Upper lobe of right lung (tissue), 1 donor: ENCODE data around the gene MGRN1. TPM values are rescaled to one million over a fixed set of nuclear protein-coding genes. Genes with fewer than 3 reads are reported as not detected.
"Not testable (repeated sequence)": the region's sequence is repeated elsewhere in the genome, so short reads cannot be mapped to it uniquely, and the experiment has no call there.

Experiments used
- ATAC-seq: fragments of 200-7000 bp; cut with Tn5 transposase; one replicate; pipeline ENCODE4 v1.9.1; 2020; ENCODE audit warnings: mild to moderate bottlenecking, moderate library complexity
- DNase-seq: peaks from one replicate; pipeline ENCODE4 v3.0.0-alpha.2; 2020
- H3K27ac ChIP-seq: fragments of 200-600 bp; one replicate; pipeline ENCODE4 v1.8.0; 2022
- H3K27me3 ChIP-seq: fragments of 200-600 bp; one replicate; pipeline ENCODE4 v1.8.0; 2022; ENCODE audit warnings: mild to moderate bottlenecking
- H3K36me3 ChIP-seq: fragments of 200-600 bp; one replicate; pipeline ENCODE4 v1.8.0; 2022
- H3K4me1 ChIP-seq: fragments of 200-600 bp; one replicate; pipeline ENCODE4 v1.8.0; 2022
- H3K4me3 ChIP-seq: fragments of 200-600 bp; one replicate; pipeline ENCODE4 v1.8.0; 2022; ENCODE audit warnings: mild to moderate bottlenecking
- H3K9me3 ChIP-seq: fragments of 200-600 bp; one replicate; pipeline ENCODE4 v1.8.0; 2022
- CTCF ChIP-seq: fragments of 200-600 bp; IDR thresholded peaks from one replicate; pipeline ENCODE4 v1.8.0; 2022; ENCODE audit warnings: antibody characterized with exemption
- intact Hi-C: fragments of 100-400 bp; cut with DNase I; formaldehyde crosslinking; loops from one replicate; pipeline ENCODE4 v1.11.0; 2022
- microRNA-seq: library from miRNA; unstranded; fragments of <30 nt; microRNA quantifications from one replicate; pipeline ENCODE4 v1.2.0, GENCODE V29; 2020; ENCODE audit warnings: borderline microRNAs expressed
- total RNA-seq: library from RNA; stranded (reverse); fragmentation: NEBNext Ultra II Directional; extraction: Animal tissue kit (Norgen Biotek cat#: 25700); gene quantifications from one replicate; pipeline ENCODE4 v1.2.1, GENCODE V29; 2021
- donor health status: DM: no; HTN: yes; CAD: no; lungs with severe emphysema.

MGRN1 gene
- total RNA-seq, 1 donor from 2014 or later: 81.3 TPM

- Histone ChIP-seq H3K27ac (peak within 1 kb of the TSS; percentile 79), H3K27me3 (no peaks in the 10 kb centered on the region), H3K9me3 (no peaks in the 10 kb centered on the region), H3K36me3 (peaks cover 15% of the 10 kb centered on the region), H3K4me1 (peaks cover 4% of the 10 kb centered on the region), H3K4me3 (peak within 1 kb of the TSS; percentile 98)
- no peak for TF ChIP-seq CTCF
- ATAC-seq (peak; percentile 98), DNase-seq (peak; percentile 97)
- intact Hi-C loops: no loop called here
Observed at GRCh38 chr16:4734063-4734729, 109.6 kb downstream of the MGRN1 start, which contains the start of the genes ANKS3 and DNAAF8. TSS of gene ANKS3 (minus strand) at chr16:4734271. CDS start at chr16:4730149, 4,122 bp downstream. TSS of gene DNAAF8 (plus strand) at chr16:4734537. CDS start at chr16:4736515, 1,978 bp downstream.

GRCh38 chr16:4734730-4735535 lies 110.3 kb downstream of the MGRN1 start:
- Histone ChIP-seq H3K27ac (peak overlapping the region; percentile 79), H3K36me3 (peaks cover 8% of the 10 kb centered on the region), H3K27me3 (no peaks in the 10 kb centered on the region), H3K4me3 (peak overlapping the region; percentile 98), H3K4me1 (peaks cover 4% of the 10 kb centered on the region), H3K9me3 (no peaks in the 10 kb centered on the region)
- intact Hi-C loops: no loop called here
- no peak for TF ChIP-seq CTCF
- ATAC-seq: peak; percentile 75
- peak; percentile 95 for DNase-seq

- DNase-seq (no peak), ATAC-seq (no peak)
- Histone ChIP-seq H3K36me3 (no peaks in the 10 kb centered on the region), H3K4me1 (peaks cover 4% of the 10 kb centered on the region), H3K27me3 (no peaks in the 10 kb centered on the region), H3K9me3 (no peaks in the 10 kb centered on the region), H3K4me3 (no peak overlapping the region), H3K27ac (no peak overlapping the region)
- intact Hi-C loops: no loop called here
- no peak for TF ChIP-seq CTCF
Observed at GRCh38 chr16:4736546-4736945, 111.9 kb downstream of the MGRN1 start.

- no peak for DNase-seq
- no peak for ATAC-seq
- no peak overlapping the region for H3K4me3 ChIP-seq
- H3K27ac ChIP-seq: no peak overlapping the region
- no peaks in the 10 kb centered on the region for H3K27me3 ChIP-seq
- peaks cover 4% of the 10 kb centered on the region for H3K4me1 ChIP-seq
- no peaks in the 10 kb centered on the region for H3K36me3 ChIP-seq
- TF ChIP-seq CTCF: no peak
- intact Hi-C loops: no loop called here
- no peaks in the 10 kb centered on the region for H3K9me3 ChIP-seq
Observed at GRCh38 chr16:4737545-4737944, 112.9 kb downstream of the MGRN1 start.

- H3K4me1 ChIP-seq, ATAC-seq, DNase-seq, H3K4me3 ChIP-seq, intact Hi-C loops, H3K36me3 ChIP-seq, H3K9me3 ChIP-seq, H3K27me3 ChIP-seq, H3K27ac ChIP-seq: not testable (repeated sequence)
Observed at GRCh38 chr16:4738370-4738769, 113.7 kb downstream of the MGRN1 start.

Small RNA genes lying within 50 kb of the gene (microRNA-seq; reads per million reads assigned to microRNA genes)
- not detected for gene MIR6769A

Other genes starting within 250 kb of the MGRN1 start
- gene CORO7, start 208.2 kb upstream of the MGRN1 start, total RNA-seq: 52.4 TPM
- gene DNAJA3, start 199.0 kb upstream of the MGRN1 start, total RNA-seq: 36.1 TPM
- 39.0 TPM for gene NMRAL1, start 150.2 kb upstream of the MGRN1 start, total RNA-seq
- 53.0 TPM for gene HMOX2, start 148.4 kb upstream of the MGRN1 start, total RNA-seq
- gene CDIP1, start 86.1 kb upstream of the MGRN1 start, total RNA-seq: 23.8 TPM
- 0.32 TPM for gene C16orf96, start 68.5 kb upstream of the MGRN1 start, total RNA-seq
- 35.5 TPM for gene UBALD1, start 9.9 kb upstream of the MGRN1 start, total RNA-seq
- 24.0 TPM for gene NUDT16L1, start 68.7 kb downstream of the MGRN1 start, total RNA-seq
- 20.6 TPM for gene ANKS3, start 109.4 kb downstream of the MGRN1 start, total RNA-seq
- gene DNAAF8, start 109.7 kb downstream of the MGRN1 start, total RNA-seq: 0.58 TPM
- gene ZNF500, start 142.3 kb downstream of the MGRN1 start, total RNA-seq: 15.7 TPM
- gene SEPTIN12, start 163.5 kb downstream of the MGRN1 start, total RNA-seq: not detected
- gene SMIM22, start 170.5 kb downstream of the MGRN1 start, total RNA-seq: 23.3 TPM
- 21.8 TPM for gene ROGDI, start 177.8 kb downstream of the MGRN1 start, total RNA-seq
- gene GLYR1, start 222.5 kb downstream of the MGRN1 start, total RNA-seq: 85.7 TPM
- 36.6 TPM for gene UBN1, start 222.7 kb downstream of the MGRN1 start, total RNA-seq